NCI-H526 (cell line): ENCODE results near the gene SPAG7.

ENCODE experiments used
- DNase-seq, 2 experiments: peaks; one replicate each; lab custom pipeline; 2025; lab: John Stamatoyannopoulos, UW

The SPAG7 gene

GRCh38 chr17:4967539-4968485 is at the start of gene SPAG7:
SPAG7 (minus strand) TSS chr17:4967817; CDS start chr17:4967804, 13 bp downstream.
- DNase-seq = peak; percentile 80 to 92

GRCh38 chr17:5014357-5014756 is 46.7 kb upstream of the SPAG7 start:
- no peak for DNase-seq

- no peak for DNase-seq
Measured at GRCh38 chr17:5011928-5012327, 44.3 kb upstream of the SPAG7 start.

GRCh38 chr17:5003214-5003867 is 35.7 kb upstream of the SPAG7 start:
- DNase-seq = no peak

GRCh38 chr17:5002121-5002788 is 34.6 kb upstream of the SPAG7 start:
- DNase-seq = no peak

GRCh38 chr17:5000237-5000639 is 32.6 kb upstream of the SPAG7 start:
- no peak for DNase-seq

- no peak for DNase-seq
Measured at GRCh38 chr17:4999430-5000093, 31.9 kb upstream of the SPAG7 start.

- DNase-seq = peak; percentile 20 to 30
Measured at GRCh38 chr17:4998732-4999429, 31.3 kb upstream of the SPAG7 start.

GRCh38 chr17:4998027-4998731 is 30.6 kb upstream of the SPAG7 start:
- no peak for DNase-seq

- peak; percentile 66 to 93 for DNase-seq
Measured at GRCh38 chr17:4997302-4998026, 29.8 kb upstream of the SPAG7 start, which contains the start of the genes INCA1 and KIF1C. INCA1 (minus strand) TSS chr17:4997522; CDS start chr17:4994437, 3,085 bp downstream. KIF1C (plus strand) TSS chr17:4997950; CDS start chr17:5000247, 2,297 bp downstream.

- no peak for DNase-seq
Measured at GRCh38 chr17:4994081-4994595, 26.5 kb upstream of the SPAG7 start.

GRCh38 chr17:4987767-4988567 is 20.4 kb upstream of the SPAG7 start:
- DNase-seq = no peak

GRCh38 chr17:4986951-4987766 is 19.5 kb upstream of the SPAG7 start, which contains the start of gene CAMTA2:
CAMTA2 (minus strand) TSS chr17:4987675; CDS start chr17:4986222, 1,453 bp downstream.
- peak; percentile 63 to 86 for DNase-seq

GRCh38 chr17:4986403-4986802 is 18.8 kb upstream of the SPAG7 start:
- no peak for DNase-seq

- DNase-seq = no peak
Measured at GRCh38 chr17:4982305-4982704, 14.7 kb upstream of the SPAG7 start.

GRCh38 chr17:4980644-4981216 is 13.1 kb upstream of the SPAG7 start:
- peak; percentile 90 to 92 for DNase-seq

GRCh38 chr17:4978726-4979125 is 11.1 kb upstream of the SPAG7 start:
- no peak for DNase-seq
